CD14-positive monocyte (primary cell): ENCODE data around the gene ABCG2. TPM values are rescaled to one million over a fixed set of nuclear protein-coding genes. Genes with fewer than 3 reads are reported as not detected.

Experiments used
- DNase-seq, 3 donors: peaks; one replicate each; pipeline ENCODE4 v3.0.0-alpha.2; 2011 to 2022
- H2AFZ ChIP-seq: 2 replicates; pipeline ENCODE4 v1.6.0; 2012; ENCODE audit warnings: mild to moderate bottlenecking, low read depth, low read length, inconsistent platforms; ENCODE audit not compliant: insufficient read depth, poor library complexity, severe bottlenecking
- H3K27ac ChIP-seq, 2 donors: 1 replicate in 1 of 2; 2 replicates in 1 of 2; pipeline ENCODE4 v1.5.1; 2012 to 2013; ENCODE audit warnings: low read length in 2 of 2, control low read depth in 1 of 2, inconsistent platforms in 1 of 2, low read depth in 1 of 2, mild to moderate bottlenecking in 1 of 2
- H3K27me3 ChIP-seq, 2 donors: one replicate each; pipeline versions ENCODE4 v1.6.0 to v1.6.1; 2011 to 2013; ENCODE audit warnings: low read length in 2 of 2; ENCODE audit not compliant: control insufficient read depth in 2 of 2, insufficient read depth in 2 of 2
- H3K36me3 ChIP-seq, 2 donors: replicated peaks in 1 of 2; 1 replicate in 1 of 2; 2 replicates in 1 of 2; pipeline versions ENCODE4 v1.5.1 to v1.6.1; 2012 to 2013; ENCODE audit warnings: low read length in 2 of 2, control low read depth in 1 of 2, inconsistent platforms in 1 of 2, mild to moderate bottlenecking in 1 of 2; ENCODE audit not compliant: insufficient read depth in 2 of 2, control insufficient read depth in 1 of 2
- H3K4me1 ChIP-seq, 2 donors: 1 replicate in 1 of 2; 2 replicates in 1 of 2; pipeline versions ENCODE4 v1.5.1 to v1.6.1; 2012 to 2013; ENCODE audit warnings: low read length in 2 of 2, control low read depth in 1 of 2, inconsistent platforms in 1 of 2, mild to moderate bottlenecking in 1 of 2, moderate library complexity in 1 of 2; ENCODE audit not compliant: insufficient read depth in 2 of 2, control insufficient read depth in 1 of 2
- H3K4me2 ChIP-seq: replicated peaks from 2 replicates; pipeline ENCODE3; 2012; ENCODE audit warnings: low read length, moderate library complexity, mild to moderate bottlenecking; ENCODE audit not compliant: poor library complexity, severe bottlenecking; ENCODE audit errors: extremely low read depth
- H3K4me3 ChIP-seq, 3 experiments: fragments of 200-600 bp in 1 of 3; sonication (generic) in 1 of 3; replicated peaks in 1 of 3; 1 replicate in 2 of 3; 2 replicates in 1 of 3; pipeline ENCODE4 v1.5.1; 2011 to 2013; ENCODE audit warnings: low read length in 3 of 3, mild to moderate bottlenecking in 3 of 3, control low read depth in 2 of 3, low read depth in 2 of 3, inconsistent platforms in 1 of 3, moderate library complexity in 1 of 3
- H3K79me2 ChIP-seq: 2 replicates; pipeline ENCODE4 v1.6.0; 2012; ENCODE audit warnings: mild to moderate bottlenecking, control low read depth, inconsistent platforms, low read length, moderate library complexity; ENCODE audit not compliant: insufficient read depth
- H3K9ac ChIP-seq: 2 replicates; pipeline ENCODE4 v1.6.0; 2017; ENCODE audit warnings: low read length, mild to moderate bottlenecking; ENCODE audit not compliant: insufficient read depth, poor library complexity, severe bottlenecking
- H3K9me3 ChIP-seq, 2 donors: replicated peaks in 1 of 2; 1 replicate in 1 of 2; 2 replicates in 1 of 2; pipeline versions ENCODE4 v1.5.1 to v1.6.1; 2012 to 2013; ENCODE audit warnings: low read length in 2 of 2, control low read depth in 1 of 2; ENCODE audit not compliant: control insufficient read depth in 1 of 2, insufficient read depth in 1 of 2
- H4K20me1 ChIP-seq: 2 replicates; pipeline ENCODE4 v1.6.0; 2012; ENCODE audit warnings: mild to moderate bottlenecking, low read length, control low read depth, moderate library complexity; ENCODE audit not compliant: insufficient read depth
- H3K27ac Mint-ChIP-seq, 7 donors: one replicate each; pipeline ENCODE4 v1.8.0; 2020; ENCODE audit warnings: mild to moderate bottlenecking in 7 of 7, mixed read lengths in 7 of 7, moderate library complexity in 6 of 7, inconsistent platforms in 2 of 7
- H3K27me3 Mint-ChIP-seq, 3 donors: one replicate each; pipeline ENCODE4 v1.8.0; 2021 to 2022; ENCODE audit warnings: low read depth in 3 of 3, mild to moderate bottlenecking in 3 of 3, mixed read lengths in 3 of 3, moderate library complexity in 3 of 3, inconsistent platforms in 1 of 3
- H3K36me3 Mint-ChIP-seq, 2 donors: one replicate each; pipeline ENCODE4 v1.8.0; 2020; ENCODE audit warnings: mixed read lengths in 2 of 2, inconsistent platforms in 1 of 2, mild to moderate bottlenecking in 1 of 2
- H3K4me1 Mint-ChIP-seq: one replicate; pipeline ENCODE4 v1.8.0; 2020; ENCODE audit warnings: mild to moderate bottlenecking, mixed read lengths
- H3K4me3 Mint-ChIP-seq, 2 donors: one replicate each; pipeline ENCODE4 v1.8.0; 2020; ENCODE audit warnings: mild to moderate bottlenecking in 2 of 2, mixed read lengths in 2 of 2, moderate library complexity in 1 of 2
- H3K9me3 Mint-ChIP-seq, 7 donors: one replicate each; pipeline ENCODE4 v1.8.0; 2020 to 2022; ENCODE audit warnings: mixed read lengths in 7 of 7, mild to moderate bottlenecking in 6 of 7, moderate library complexity in 6 of 7, inconsistent platforms in 2 of 7
- CTCF ChIP-seq: fragments of 200-600 bp; IDR thresholded peaks from one replicate; pipeline ENCODE4 v1.8.0; 2022; ENCODE audit warnings: antibody characterized with exemption, mild to moderate bottlenecking
- WGBS: methylation state at CpG from one replicate; pipeline ENCODE4 v1.1.5; 2013; ENCODE audit warnings: missing lambda C conversion rate; ENCODE audit not compliant: insufficient coverage; 5-methylcytosine and 5-hydroxymethylcytosine counted together
- intact Hi-C, 2 donors: fragments of 100-400 bp; cut with micrococcal nuclease; formaldehyde crosslinking; loops; one replicate each; pipeline versions ENCODE4 v1.15.0 to v1.15.1; 2023
- polyA plus RNA-seq, 3 donors: library from polyadenylated mRNA; depleted of rRNA in 1 of 3; unstranded in 2 of 3; stranded (reverse) in 1 of 3; fragments of 300-500 nt in 2 of 3; fragments of >200 nt in 1 of 3; fragmentation: Illumina TruSeq in 2 of 3; gene quantifications; 1 replicate in 2 of 3; 2 replicates in 1 of 3; pipeline ENCODE4 v1.2.3, GENCODE V29; 2012 to 2021

Gene ABCG2
- polyA plus RNA-seq, 3 donors: not detected

GRCh38 chr4:88188738-88189417, 30.4 kb upstream of the ABCG2 start:
- H3K4me1 ChIP-seq: no peaks in the 10 kb centered on the region
- Mint-ChIP-seq H3K9me3 (peaks cover 0 to 5% (median 0%) of the 10 kb centered on the region in 7 donors), H3K4me3 (no peak overlapping the region), H3K27ac (peak overlapping the region in 1 of 7 donors; percentile 8), H3K4me1 (no peaks in the 10 kb centered on the region), H3K27me3 (peaks cover 0 to 3% (median 2%) of the 10 kb centered on the region in 3 donors), H3K36me3 (no peaks in the 10 kb centered on the region)
- WGBS: 91% methylated on average over 4 of the region's 6 CpGs
- H3K27ac ChIP-seq: no peak overlapping the region
- H3K9ac ChIP-seq: no peak overlapping the region
- H3K27me3 ChIP-seq: no peaks in the 10 kb centered on the region
- no peak overlapping the region for H3K4me2 ChIP-seq
- no peaks in the 10 kb centered on the region for H3K9me3 ChIP-seq
- no peak for TF ChIP-seq CTCF
- no peak overlapping the region for H2AFZ ChIP-seq
- DNase-seq: no peak
- intact Hi-C loops: no loop called here
- no peaks in the 10 kb centered on the region for H4K20me1 ChIP-seq
- no peaks in the 10 kb centered on the region for H3K79me2 ChIP-seq
- no peaks in the 10 kb centered on the region for H3K36me3 ChIP-seq
- H3K4me3 ChIP-seq: no peak overlapping the region

- no peaks in the 10 kb centered on the region for H3K79me2 ChIP-seq
- TF ChIP-seq CTCF: no peak
- no peak overlapping the region for H3K9ac ChIP-seq
- peaks cover 2 to 4% (median 2%) of the 10 kb centered on the region in 3 donors for H3K27me3 Mint-ChIP-seq
- H3K9me3 Mint-ChIP-seq: peaks cover 0 to 5% (median 0%) of the 10 kb centered on the region in 7 donors
- no peak overlapping the region for H3K27ac Mint-ChIP-seq
- no peaks in the 10 kb centered on the region for H4K20me1 ChIP-seq
- no peak overlapping the region for H3K4me2 ChIP-seq
- no peaks in the 10 kb centered on the region for H3K27me3 ChIP-seq
- H3K36me3 ChIP-seq: no peaks in the 10 kb centered on the region
- H3K4me3 ChIP-seq: no peak overlapping the region
- no peak for DNase-seq
- H3K4me1 Mint-ChIP-seq: peaks cover 3% of the 10 kb centered on the region
- no peak overlapping the region for H2AFZ ChIP-seq
- H3K27ac ChIP-seq: no peak overlapping the region
- no peak overlapping the region for H3K4me3 Mint-ChIP-seq
- H3K36me3 Mint-ChIP-seq: no peaks in the 10 kb centered on the region
- H3K4me1 ChIP-seq: no peaks in the 10 kb centered on the region
- intact Hi-C loops: no loop called here
- WGBS: no CpG with 5 or more reads among the region's 1 CpG
- H3K9me3 ChIP-seq: no peaks in the 10 kb centered on the region
Measured at GRCh38 chr4:88187766-88188165, 29.3 kb upstream of the ABCG2 start.
